Thyroid gland (tissue), 4 donors: ENCODE measurements around the gene CRTAC1. TPM values are rescaled to one million over a fixed set of nuclear protein-coding genes. Genes with fewer than 3 reads are reported as not detected.
A peak's percentile ranks its signal among the peaks of the same experiment; 100 is the strongest.

Experiments
- DNase-seq, 2 donors: peaks; one replicate each; pipeline ENCODE4 v3.0.0-alpha.2; 2019
- H3K27ac ChIP-seq, 3 donors: fragments of 200-600 bp; sonication (generic); 1 replicate in 2 of 3; 2 replicates in 1 of 3; pipeline ENCODE4 v1.5.1; 2016 to 2019; ENCODE audit warnings: mild to moderate bottlenecking in 1 of 3, moderate library complexity in 1 of 3
- H3K27me3 ChIP-seq: fragments of 200-600 bp; sonication (generic); one replicate; pipeline ENCODE4 v1.5.1; 2019
- H3K36me3 ChIP-seq, 2 donors: fragments of 200-600 bp; sonication (generic); one replicate each; pipeline ENCODE4 v1.5.1; 2016 to 2019
- H3K4me1 ChIP-seq, 2 donors: fragments of 200-600 bp; sonication (generic); one replicate each; pipeline ENCODE4 v1.5.1; 2017 to 2019
- H3K4me3 ChIP-seq, 3 donors: fragments of 200-600 bp; sonication (generic); replicated peaks in 1 of 3; 1 replicate in 2 of 3; 2 replicates in 1 of 3; pipeline ENCODE4 v1.5.1; 2016; ENCODE audit warnings: mild to moderate bottlenecking in 1 of 3
- H3K9me3 ChIP-seq: fragments of 200-600 bp; sonication (generic); one replicate; pipeline ENCODE4 v1.5.1; 2017
- CTCF ChIP-seq, 6 experiments: fragments of 200-600 bp in 3 of 6; fragments of 450-650 bp in 3 of 6; sonication (generic) in 3 of 6; IDR thresholded peaks; one replicate each; pipeline ENCODE4 v1.5.1; 2016 to 2019; ENCODE audit warnings: antibody characterized with exemption in 6 of 6, mild to moderate bottlenecking in 2 of 6, inconsistent platforms in 1 of 6, moderate library complexity in 1 of 6
- POLR2A ChIP-seq, 2 donors: fragments of 450-650 bp; IDR thresholded peaks; one replicate each; pipeline ENCODE4 v1.6.1; 2017; ENCODE audit warnings: antibody characterized with exemption in 2 of 2, mild to moderate bottlenecking in 2 of 2, moderate library complexity in 1 of 2
- WGBS, 2 donors: methylation state at CpG; one replicate each; pipeline ENCODE4 v1.1.5; 2017; 5-methylcytosine and 5-hydroxymethylcytosine counted together
- intact Hi-C: fragments of 100-400 bp; cut with DNase I; formaldehyde crosslinking; loops from one replicate; pipeline ENCODE4 v1.15.1; 2023
- total RNA-seq, 4 donors: library from RNA; depleted of rRNA; stranded (reverse); fragments of >200 nt; gene quantifications; one replicate each; pipeline ENCODE4 v1.2.3, GENCODE V29; 2016

CRTAC1 gene
- total RNA-seq, 4 donors from 2014 or later = 2.6 to 7.3 (median 3.7) TPM

- intact Hi-C loops = no loop called here
Measured at GRCh38 chr10:97919012-97919411, 111.4 kb downstream of the CRTAC1 start.

GRCh38 chr10:97916586-97916985 lies 113.8 kb downstream of the CRTAC1 start:
- H3K27me3 ChIP-seq = no peaks in the 10 kb centered on the region
- no peak for TF ChIP-seq POLR2A (IDR thresholded peaks at IDR 0.05)
- TF ChIP-seq CTCF (IDR thresholded peaks at IDR 0.05) = no peak
- peak; percentile 69 for DNase-seq
- peaks cover 22 to 35% of the 10 kb centered on the region in 2 donors for H3K4me1 ChIP-seq
- H3K4me3 ChIP-seq = no peak overlapping the region
- WGBS, 2 donors = 16 to 20% methylated on average over 4 of the region's 4 CpGs
- H3K36me3 ChIP-seq = no peaks in the 10 kb centered on the region
- peak overlapping the region; percentile 42 to 68 (median 52) for H3K27ac ChIP-seq
- intact Hi-C loops = no loop called here
- H3K9me3 ChIP-seq = no peaks in the 10 kb centered on the region

More at GRCh38 chr10:97919012-97919411, 111.4 kb downstream of the CRTAC1 start:
- Histone ChIP-seq H3K27me3 (no peaks in the 10 kb centered on the region), H3K4me3 (no peak overlapping the region), H3K4me1 (peaks cover 32 to 47% of the 10 kb centered on the region in 2 donors), H3K9me3 (no peaks in the 10 kb centered on the region), H3K36me3 (no peaks in the 10 kb centered on the region), H3K27ac (no peak overlapping the region)
- TF ChIP-seq POLR2A (IDR thresholded peaks at IDR 0.05) (no peak), CTCF (IDR thresholded peaks at IDR 0.05) (no peak)
- WGBS, 2 donors = 71 to 87% methylated on average over 3 of the region's 3 CpGs
- DNase-seq = no peak

- H3K9me3 ChIP-seq = no peaks in the 10 kb centered on the region
- H3K27me3 ChIP-seq = no peaks in the 10 kb centered on the region
- H3K36me3 ChIP-seq = no peaks in the 10 kb centered on the region
- H3K27ac ChIP-seq = peak overlapping the region in 2 of 3 donors; percentile 52 to 68
- H3K4me3 ChIP-seq = no peak overlapping the region
- 60 to 63% methylated on average over 21 of the region's 21 CpGs for WGBS, 2 donors
- intact Hi-C loops = loop anchor here (2.0 kb wide), 1 partner anchor 125 kb away; no protein-coding TSS in a partner anchor
- DNase-seq = peak; percentile 67 to 79
- TF ChIP-seq POLR2A (IDR thresholded peaks at IDR 0.05) = no peak
- TF ChIP-seq CTCF (IDR thresholded peaks at IDR 0.05) = no peak
- H3K4me1 ChIP-seq = peaks cover 16 to 31% of the 10 kb centered on the region in 2 donors
Measured at GRCh38 chr10:97915346-97916131, 114.9 kb downstream of the CRTAC1 start.

- no peaks in the 10 kb centered on the region for H3K9me3 ChIP-seq
- peaks cover 16 to 31% of the 10 kb centered on the region in 2 donors for H3K4me1 ChIP-seq
- DNase-seq = peak; percentile 90
- TF ChIP-seq POLR2A (IDR thresholded peaks at IDR 0.05) = no peak
- TF ChIP-seq CTCF (IDR thresholded peaks at IDR 0.05) = peak; percentile 60 to 96 (median 89)
- H3K36me3 ChIP-seq = no peaks in the 10 kb centered on the region
- intact Hi-C loops = loop anchor here (2.0 kb wide), 1 partner anchor 126 kb away; no protein-coding TSS in a partner anchor
- no peaks in the 10 kb centered on the region for H3K27me3 ChIP-seq
- no CpG with 5 or more reads among the region's 11 CpGs for WGBS, 2 donors
- no peak overlapping the region for H3K27ac ChIP-seq
- no peak overlapping the region for H3K4me3 ChIP-seq
Measured at GRCh38 chr10:97914837-97915211, 115.6 kb downstream of the CRTAC1 start.
